Measurements from ENCODE around the gene C10orf105.

DNA sequence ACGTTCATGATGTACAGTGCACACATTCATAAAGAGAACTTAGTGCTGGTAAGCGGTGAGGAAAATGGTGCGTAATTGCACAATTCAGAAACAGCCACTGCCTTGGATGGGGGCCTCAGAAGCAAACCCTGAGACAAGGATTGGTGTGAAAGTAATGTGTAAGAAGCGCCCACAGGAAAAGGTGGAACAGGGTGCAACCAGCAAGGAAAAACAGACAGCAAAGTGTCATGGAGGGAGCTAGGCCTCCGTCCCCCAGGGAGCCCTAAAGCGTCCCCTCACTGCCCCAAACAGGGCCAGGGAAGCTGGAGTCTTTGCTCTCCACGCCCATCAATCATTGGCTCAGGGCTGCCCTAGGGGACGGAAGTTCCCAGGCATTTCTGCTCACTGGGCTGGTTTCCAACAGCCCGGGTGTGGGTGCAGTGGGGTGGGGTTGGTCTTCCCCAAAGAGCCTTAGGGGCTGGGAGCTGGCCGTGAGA is 9.6 kb upstream of the C10orf105 start:
- TF ChIP-seq, protein P1, sequence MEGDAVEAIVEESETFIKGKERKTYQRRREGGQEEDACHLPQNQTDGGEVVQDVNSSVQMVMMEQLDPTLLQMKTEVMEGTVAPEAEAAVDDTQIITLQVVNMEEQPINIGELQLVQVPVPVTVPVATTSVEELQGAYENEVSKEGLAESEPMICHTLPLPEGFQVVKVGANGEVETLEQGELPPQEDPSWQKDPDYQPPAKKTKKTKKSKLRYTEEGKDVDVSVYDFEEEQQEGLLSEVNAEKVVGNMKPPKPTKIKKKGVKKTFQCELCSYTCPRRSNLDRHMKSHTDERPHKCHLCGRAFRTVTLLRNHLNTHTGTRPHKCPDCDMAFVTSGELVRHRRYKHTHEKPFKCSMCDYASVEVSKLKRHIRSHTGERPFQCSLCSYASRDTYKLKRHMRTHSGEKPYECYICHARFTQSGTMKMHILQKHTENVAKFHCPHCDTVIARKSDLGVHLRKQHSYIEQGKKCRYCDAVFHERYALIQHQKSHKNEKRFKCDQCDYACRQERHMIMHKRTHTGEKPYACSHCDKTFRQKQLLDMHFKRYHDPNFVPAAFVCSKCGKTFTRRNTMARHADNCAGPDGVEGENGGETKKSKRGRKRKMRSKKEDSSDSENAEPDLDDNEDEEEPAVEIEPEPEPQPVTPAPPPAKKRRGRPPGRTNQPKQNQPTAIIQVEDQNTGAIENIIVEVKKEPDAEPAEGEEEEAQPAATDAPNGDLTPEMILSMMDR (IDR thresholded peaks at IDR 0.05), result no peak
- TF ChIP-seq EP300 (IDR thresholded peaks at IDR 0.05), result peak in 1 of 2 donors; percentile 39
- TF ChIP-seq POLR2A (IDR thresholded peaks at IDR 0.05), result no peak
